GM23248 (cell line): ENCODE results near the gene SNCA.

Experiments used
- EZH2 ChIP-seq: fragments of 200-600 bp; sonication (generic); IDR thresholded peaks from 2 replicates; pipeline ENCODE4 v1.6.1; 2018; ENCODE audit warnings: antibody characterized with exemption, mild to moderate bottlenecking; ENCODE audit not compliant: insufficient read depth, poor library complexity, severe bottlenecking
- EZH2phosphoT487 ChIP-seq: fragments of 200-600 bp; sonication (generic); IDR thresholded peaks from 2 replicates; pipeline ENCODE4 v1.6.1; 2018; ENCODE audit warnings: antibody characterized with exemption, moderate library complexity, mild to moderate bottlenecking, low read depth; ENCODE audit not compliant: insufficient read depth

- TF ChIP-seq EZH2phosphoT487 (no peak), EZH2 (no peak)
Observed at GRCh38 chr4:89800527-89801103, 36.3 kb downstream of the SNCA start.
